Keratinocyte (primary cell): Measurements from ENCODE around the gene CD248. TPM values are rescaled to one million over a fixed set of nuclear protein-coding genes. Genes with fewer than 3 reads are reported as not detected.

Experiments
- DNase-seq: peaks from one replicate; pipeline ENCODE4 v3.0.0-alpha.2; 2011; ENCODE audit warnings: low read depth, missing footprints, low spot score
- FAIRE-seq: peaks from 2 replicates; lab custom pipeline; 2011; peaks lifted over from hg19 to GRCh38; lab: Jason Lieb, UNC
- H2AFZ ChIP-seq: 2 replicates; pipeline ENCODE4 v1.6.0; 2012; ENCODE audit warnings: low read length, control low read depth, inconsistent platforms; ENCODE audit not compliant: control insufficient read depth
- H3K27ac ChIP-seq: 2 replicates; pipeline ENCODE4 v1.5.1; 2011; ENCODE audit warnings: low read length; ENCODE audit not compliant: control insufficient read depth, insufficient read depth
- H3K27me3 ChIP-seq: 3 replicates; pipeline ENCODE4 v1.6.0; 2011; ENCODE audit warnings: low read length; ENCODE audit not compliant: control insufficient read depth, insufficient read depth; ENCODE audit errors: extremely low read depth
- H3K36me3 ChIP-seq, 2 experiments: 2 replicates in 1 of 2; 3 replicates in 1 of 2; pipeline ENCODE4 v1.5.1; 2011; ENCODE audit warnings: low read length in 2 of 2, mild to moderate bottlenecking in 1 of 2; ENCODE audit not compliant: control insufficient read depth in 2 of 2, insufficient read depth in 2 of 2; ENCODE audit errors: extremely low read depth in 1 of 2
- H3K4me1 ChIP-seq: 3 replicates; pipeline ENCODE4 v1.5.1; 2011; ENCODE audit warnings: low read length; ENCODE audit not compliant: control insufficient read depth, insufficient read depth; ENCODE audit errors: extremely low read depth
- H3K4me2 ChIP-seq: 3 replicates; pipeline ENCODE4 v1.6.0; 2011; ENCODE audit warnings: low read depth, low read length; ENCODE audit not compliant: control insufficient read depth, insufficient read depth; ENCODE audit errors: extremely low read depth
- H3K4me3 ChIP-seq, 3 experiments: fragments of 200-600 bp in 1 of 3; sonication (generic) in 1 of 3; 2 replicates in 2 of 3; 3 replicates in 1 of 3; pipeline ENCODE4 v1.5.1; 2011 to 2016; ENCODE audit warnings: low read length in 3 of 3, mild to moderate bottlenecking in 3 of 3, control low read depth in 2 of 3, inconsistent platforms in 1 of 3, low read depth in 1 of 3, mixed read lengths in 1 of 3, mixed run types in 1 of 3, moderate library complexity in 1 of 3; ENCODE audit not compliant: control insufficient read depth in 2 of 3, insufficient read depth in 2 of 3; ENCODE audit errors: extremely low read depth in 1 of 3
- H3K79me2 ChIP-seq: 2 replicates; pipeline ENCODE4 v1.6.0; 2012; ENCODE audit warnings: low read length; ENCODE audit not compliant: control insufficient read depth, insufficient read depth
- H3K9ac ChIP-seq: 3 replicates; pipeline ENCODE4 v1.6.0; 2011; ENCODE audit warnings: low read length; ENCODE audit not compliant: control insufficient read depth, insufficient read depth; ENCODE audit errors: extremely low read depth
- H3K9me1 ChIP-seq: 3 replicates; pipeline ENCODE4 v1.6.0; 2011; ENCODE audit warnings: low read length; ENCODE audit not compliant: control insufficient read depth, insufficient read depth; ENCODE audit errors: extremely low read depth
- H3K9me3 ChIP-seq: 2 replicates; pipeline ENCODE4 v1.5.1; 2012; ENCODE audit warnings: low read depth, low read length; ENCODE audit not compliant: control insufficient read depth
- H4K20me1 ChIP-seq: 3 replicates; pipeline ENCODE4 v1.6.0; 2011; ENCODE audit warnings: low read length; ENCODE audit not compliant: control insufficient read depth, insufficient read depth; ENCODE audit errors: extremely low read depth
- EZH2 ChIP-seq: IDR thresholded peaks from one replicate; pipeline ENCODE4 v1.6.1; 2012; ENCODE audit warnings: inconsistent platforms, mild to moderate bottlenecking, low read length, moderate library complexity
- dilution Hi-C: fragments of 300-500 bp; cut with MboI; formaldehyde crosslinking; loops from one replicate; pipeline ENCODE4 v1.7.0; 2020; ENCODE audit warnings: low sequenced_read_pairs; ENCODE audit not compliant: extremely low pct_ligation_motif_present
- polyA plus RNA-seq, 5 experiments: library from polyadenylated mRNA; depleted of rRNA in 3 of 5; stranded (reverse) in 3 of 5; stranded (forward) in 1 of 5; unstranded in 1 of 5; fragments of >200 nt; gene quantifications; 1 replicate in 1 of 5; 2 replicates in 3 of 5; 3 replicates in 1 of 5; pipeline versions ENCODE4 v1.2.1 to v1.2.3, GENCODE V29; 2011 to 2012; ENCODE audit warnings: missing spikeins in 2 of 5, low read depth in 1 of 5, low replicate concordance in 1 of 5
- TF ChIP-seq, protein P1 (sequence below), 3 experiments: IDR thresholded peaks in 1 of 3; conservative IDR thresholded peaks in 1 of 3; optimal IDR thresholded peaks in 1 of 3; 2 replicates in 2 of 3; 3 replicates in 1 of 3; pipeline versions ENCODE3 to v1.5.1; 2011; ENCODE audit warnings: low read length in 3 of 3, mild to moderate bottlenecking in 3 of 3, moderate library complexity in 2 of 3, control low read depth in 1 of 3, inconsistent platforms in 1 of 3; ENCODE audit not compliant: insufficient read depth in 2 of 3; ENCODE audit errors: extremely low read depth in 1 of 3

Gene CD248
- polyA plus RNA-seq, 1 donor (not counting 4 experiments of a cell fraction or from before 2014, with no cell fraction given): 0.12 TPM

- no peaks in the 10 kb centered on the region for H3K9me3 ChIP-seq
- no peak overlapping the region for H3K9ac ChIP-seq
- H3K4me3 ChIP-seq: no peak overlapping the region
- no peak overlapping the region for H2AFZ ChIP-seq
- no peak for FAIRE-seq
- H3K27me3 ChIP-seq: no peaks in the 10 kb centered on the region
- H3K4me2 ChIP-seq: no peak overlapping the region
- dilution Hi-C loops: no loop called here
- peaks cover 3% of the 10 kb centered on the region for H4K20me1 ChIP-seq
- H3K4me1 ChIP-seq: no peaks in the 10 kb centered on the region
- no peaks in the 10 kb centered on the region for H3K36me3 ChIP-seq
- no peak overlapping the region for H3K27ac ChIP-seq
- DNase-seq: no peak
- no peaks in the 10 kb centered on the region for H3K79me2 ChIP-seq
- H3K9me1 ChIP-seq: no peaks in the 10 kb centered on the region
- no peak for TF ChIP-seq EZH2
- TF ChIP-seq, protein P1, sequence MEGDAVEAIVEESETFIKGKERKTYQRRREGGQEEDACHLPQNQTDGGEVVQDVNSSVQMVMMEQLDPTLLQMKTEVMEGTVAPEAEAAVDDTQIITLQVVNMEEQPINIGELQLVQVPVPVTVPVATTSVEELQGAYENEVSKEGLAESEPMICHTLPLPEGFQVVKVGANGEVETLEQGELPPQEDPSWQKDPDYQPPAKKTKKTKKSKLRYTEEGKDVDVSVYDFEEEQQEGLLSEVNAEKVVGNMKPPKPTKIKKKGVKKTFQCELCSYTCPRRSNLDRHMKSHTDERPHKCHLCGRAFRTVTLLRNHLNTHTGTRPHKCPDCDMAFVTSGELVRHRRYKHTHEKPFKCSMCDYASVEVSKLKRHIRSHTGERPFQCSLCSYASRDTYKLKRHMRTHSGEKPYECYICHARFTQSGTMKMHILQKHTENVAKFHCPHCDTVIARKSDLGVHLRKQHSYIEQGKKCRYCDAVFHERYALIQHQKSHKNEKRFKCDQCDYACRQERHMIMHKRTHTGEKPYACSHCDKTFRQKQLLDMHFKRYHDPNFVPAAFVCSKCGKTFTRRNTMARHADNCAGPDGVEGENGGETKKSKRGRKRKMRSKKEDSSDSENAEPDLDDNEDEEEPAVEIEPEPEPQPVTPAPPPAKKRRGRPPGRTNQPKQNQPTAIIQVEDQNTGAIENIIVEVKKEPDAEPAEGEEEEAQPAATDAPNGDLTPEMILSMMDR (optimal IDR thresholded peaks at IDR 0.05 in 1 of 3, IDR thresholded peaks at IDR 0.05 in 1 of 3, conservative IDR thresholded peaks at IDR 0.05 in 1 of 3; ENCODE audit: extremely low read depth in 1 of 3, insufficient read depth in 2 of 3, low read length in 3 of 3): no peak
These were observed 44.7 kb upstream of the CD248 start for GRCh38 chr11:66361502-66361941.

DNA sequence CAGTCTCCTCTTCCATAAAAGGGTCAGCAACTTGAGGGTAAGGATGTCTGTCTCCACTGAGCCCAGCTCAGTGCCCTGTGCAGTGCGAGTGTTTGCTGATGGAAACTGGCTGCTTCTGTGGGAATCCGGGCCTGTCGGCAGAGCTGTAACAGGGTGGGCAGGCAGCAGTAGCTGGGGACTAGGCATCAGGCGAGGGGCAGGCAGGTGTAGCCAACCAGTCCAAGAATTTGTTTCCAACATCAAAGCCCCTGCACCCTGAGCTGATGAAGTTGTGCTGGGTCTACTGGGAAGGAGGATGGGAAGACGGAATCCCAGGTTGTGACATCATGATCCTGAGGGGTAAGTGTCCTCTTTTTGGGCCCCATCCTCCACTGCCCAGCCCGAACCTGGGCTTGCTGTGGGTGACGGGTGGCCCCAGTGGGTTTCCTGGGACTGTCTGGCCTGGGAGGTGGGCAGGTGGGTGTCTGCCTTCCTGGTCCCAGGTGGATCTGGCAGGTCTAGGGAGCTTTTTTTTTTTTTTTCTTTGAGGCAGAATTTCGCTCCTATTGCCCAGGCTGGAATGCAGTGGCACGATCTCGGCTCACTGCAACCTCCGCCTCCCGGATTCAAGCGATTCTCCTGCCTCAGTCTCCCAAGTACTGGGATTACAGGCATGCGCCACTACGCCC is 43.7 kb upstream of the CD248 start:
- no peaks in the 10 kb centered on the region for H3K27me3 ChIP-seq
- H3K9ac ChIP-seq: no peak overlapping the region
- H3K4me1 ChIP-seq: no peaks in the 10 kb centered on the region
- dilution Hi-C loops: no loop called here
- no peak overlapping the region for H3K4me3 ChIP-seq
- H3K4me2 ChIP-seq: no peak overlapping the region
- no peaks in the 10 kb centered on the region for H3K9me3 ChIP-seq
- DNase-seq (no peak), FAIRE-seq (no peak)
- no peaks in the 10 kb centered on the region for H3K36me3 ChIP-seq
- TF ChIP-seq, protein P1 (optimal IDR thresholded peaks at IDR 0.05 in 1 of 3, IDR thresholded peaks at IDR 0.05 in 1 of 3, conservative IDR thresholded peaks at IDR 0.05 in 1 of 3; ENCODE audit: extremely low read depth in 1 of 3, insufficient read depth in 2 of 3, low read length in 3 of 3): no peak
- no peak overlapping the region for H3K27ac ChIP-seq
- no peak overlapping the region for H2AFZ ChIP-seq
- no peaks in the 10 kb centered on the region for H3K9me1 ChIP-seq
- no peaks in the 10 kb centered on the region for H3K79me2 ChIP-seq
- H4K20me1 ChIP-seq: peaks cover 3% of the 10 kb centered on the region
